Measurements from ENCODE around the gene SPTBN5.

SPTBN5 gene

DNA sequence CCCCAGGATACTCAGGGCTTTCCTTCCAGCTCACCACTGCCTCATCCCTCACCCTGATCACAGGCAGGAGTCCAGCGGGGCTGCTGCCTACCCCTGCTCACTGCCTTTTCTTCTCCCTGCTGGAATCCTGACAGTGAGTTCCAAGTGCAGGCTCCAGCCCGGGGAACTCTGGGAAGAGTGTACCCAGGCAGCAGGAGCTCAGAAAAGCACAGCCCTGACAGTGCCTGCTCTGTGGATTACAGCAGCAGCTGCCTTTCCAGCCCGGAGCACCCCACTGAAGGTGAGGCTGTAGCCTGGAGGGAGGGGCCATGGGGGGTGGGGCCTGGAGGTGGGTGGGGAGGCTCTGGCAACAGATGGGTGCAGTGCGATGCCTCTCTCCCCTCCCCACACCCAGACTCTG lies 72.0 kb downstream of the SPTBN5 start:
- no peak for DNase-seq

DNA sequence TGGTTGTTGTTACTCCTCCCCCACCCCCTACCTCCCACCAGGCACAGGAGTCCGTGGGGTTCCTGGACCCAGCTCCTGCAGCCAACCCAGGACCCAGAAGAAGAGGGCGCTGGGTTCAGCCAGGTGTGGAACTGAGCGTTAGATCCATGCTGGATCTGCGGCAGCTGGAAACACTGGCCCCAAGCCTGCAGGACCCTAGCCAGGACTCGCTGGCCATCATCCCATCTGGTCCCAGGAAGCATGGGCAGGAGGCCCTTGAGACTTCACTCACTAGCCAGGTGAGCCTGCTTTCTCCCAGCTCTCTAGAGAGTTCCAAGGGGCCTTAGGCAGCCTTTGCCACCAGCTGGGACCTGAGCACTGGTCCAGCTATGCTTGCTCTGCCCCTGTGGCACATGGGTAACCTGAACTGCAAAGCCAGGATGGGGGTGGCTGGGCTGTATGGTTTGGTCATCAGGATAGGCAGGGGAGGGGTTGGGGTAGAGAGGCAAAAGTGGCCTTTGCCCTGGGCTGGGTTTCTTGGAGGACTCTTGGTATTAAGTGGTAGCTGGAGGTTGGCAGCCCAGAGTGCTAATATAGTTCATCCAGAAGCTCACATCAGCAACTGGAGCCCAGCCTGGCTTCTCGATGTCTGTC lies 72.9 kb downstream of the SPTBN5 start:
- no peak for DNase-seq

DNA sequence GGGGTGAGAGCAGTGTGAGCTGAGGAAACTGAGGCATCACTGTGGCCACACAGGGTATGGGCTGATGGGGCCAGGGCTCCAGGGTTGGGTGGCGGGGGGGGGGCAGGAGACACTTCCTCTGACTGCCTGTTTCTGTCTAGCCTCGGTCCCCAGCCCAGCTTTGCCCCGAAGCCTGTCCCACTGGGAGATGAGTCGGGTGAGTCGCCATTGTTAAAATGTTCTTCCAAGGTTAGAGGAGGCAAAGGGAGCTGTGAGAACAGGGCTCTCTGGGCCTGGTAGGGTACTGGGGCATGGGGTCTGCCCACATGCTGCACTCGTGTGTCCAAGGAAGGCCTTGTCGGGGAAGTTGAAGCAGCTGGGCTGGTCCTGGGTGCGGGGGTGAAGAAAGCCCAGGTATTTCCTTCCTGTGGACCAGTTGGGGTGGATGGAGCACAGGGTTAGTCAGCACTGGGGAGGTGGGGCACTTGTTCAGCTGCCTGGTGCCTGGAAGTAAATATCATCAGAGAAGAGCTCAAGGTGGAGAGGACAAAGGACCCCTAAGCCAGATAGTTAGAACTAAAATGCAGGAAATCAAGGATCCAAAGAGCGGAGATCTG lies 74.3 kb downstream of the SPTBN5 start:
- DNase-seq = no peak

DNA sequence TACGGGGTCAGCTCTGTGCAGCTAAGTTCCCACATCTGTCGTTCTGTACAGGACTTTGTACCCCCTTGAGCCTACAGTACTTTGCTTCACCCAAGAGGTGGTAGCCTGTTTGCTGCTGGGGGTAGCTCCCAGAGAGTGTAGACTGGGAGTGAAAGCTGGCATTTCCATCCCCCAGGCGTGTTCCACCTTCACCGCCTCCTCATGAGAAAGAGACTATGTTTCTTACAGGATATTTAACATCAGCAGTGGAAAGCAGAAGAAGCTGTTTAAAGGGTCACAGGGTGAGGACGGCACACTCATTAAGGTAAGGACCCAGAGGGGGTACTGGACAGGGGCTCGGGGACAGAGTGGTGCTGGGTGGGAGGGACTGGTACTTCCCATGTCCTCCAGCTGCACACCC lies 76.1 kb downstream of the SPTBN5 start:
- no peak for DNase-seq

DNA sequence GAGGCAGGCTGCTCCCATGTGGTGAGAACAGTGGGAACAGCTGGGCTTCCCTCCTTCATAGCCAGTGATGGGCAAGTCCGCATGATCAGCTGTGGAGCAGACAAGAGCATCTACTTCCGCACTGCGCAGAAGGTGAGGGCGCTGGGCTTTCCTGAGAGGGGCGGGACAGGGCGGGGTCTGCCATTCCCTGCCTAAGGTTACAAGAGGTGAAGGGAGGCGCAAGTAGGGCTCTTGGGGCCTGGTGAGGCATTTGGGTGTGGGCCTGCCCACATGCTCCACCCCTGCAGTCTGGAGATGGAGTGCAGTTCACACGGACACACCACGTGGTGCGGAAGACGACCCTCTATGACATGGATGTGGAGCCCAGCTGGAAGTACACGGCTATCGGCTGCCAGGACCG lies 76.5 kb downstream of the SPTBN5 start:
- DNase-seq = no peak

DNA sequence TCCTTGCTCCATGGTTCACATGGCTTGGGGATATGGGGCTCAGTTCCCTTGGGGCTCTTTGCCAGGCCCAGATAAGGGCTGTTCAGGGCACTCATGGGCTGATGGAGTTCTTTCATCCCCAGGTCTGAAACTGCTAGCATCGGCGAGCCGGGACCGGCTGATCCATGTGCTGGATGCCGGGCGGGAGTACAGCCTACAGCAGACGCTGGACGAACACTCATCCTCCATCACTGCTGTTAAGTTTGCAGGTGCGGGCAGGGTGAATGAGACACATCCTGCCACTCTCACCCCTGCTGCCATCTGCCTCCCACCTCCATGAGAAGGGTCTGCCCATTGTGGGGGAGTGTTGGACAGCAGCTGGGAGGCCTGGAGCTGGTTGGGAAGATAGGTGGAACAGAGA lies 77.1 kb downstream of the SPTBN5 start:
- DNase-seq = no peak

DNA sequence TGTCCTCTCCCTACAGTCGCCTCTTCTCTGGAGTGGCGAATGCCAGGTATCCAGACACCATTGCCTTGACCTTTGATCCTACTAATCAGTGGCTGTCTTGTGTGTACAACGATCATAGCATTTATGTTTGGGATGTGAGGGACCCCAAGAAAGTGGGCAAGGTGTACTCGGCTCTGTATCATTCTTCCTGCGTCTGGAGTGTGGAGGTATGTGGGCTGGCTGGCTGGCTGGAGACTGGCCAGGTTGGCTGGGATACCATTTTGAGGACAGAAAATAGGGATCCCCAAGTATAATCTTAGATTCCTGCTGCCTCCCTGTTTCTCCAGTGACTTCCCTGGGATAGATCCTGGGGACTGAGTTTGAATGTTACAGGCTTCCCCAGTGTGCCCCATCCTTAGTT lies 79.3 kb downstream of the SPTBN5 start:
- no peak for DNase-seq

DNA sequence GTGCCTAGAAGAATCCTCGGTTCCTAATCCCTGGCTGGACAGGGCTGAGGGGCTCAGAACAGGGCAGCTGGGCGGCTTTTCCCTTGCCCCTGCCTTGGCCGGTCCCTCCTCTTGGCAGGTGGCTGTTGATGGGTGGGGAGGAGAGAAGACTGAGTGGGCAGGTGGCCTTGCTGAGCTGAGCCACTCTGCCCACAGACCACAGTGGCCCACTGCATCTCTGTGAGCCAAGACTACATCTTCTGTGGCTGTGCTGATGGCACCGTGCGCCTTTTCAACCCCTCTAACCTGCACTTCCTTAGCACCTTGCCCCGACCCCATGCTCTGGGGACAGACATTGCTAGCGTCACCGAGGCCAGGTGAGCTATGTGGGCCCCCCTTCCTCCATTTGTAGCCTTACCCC lies 80.4 kb downstream of the SPTBN5 start:
- DNase-seq = no peak

DNA sequence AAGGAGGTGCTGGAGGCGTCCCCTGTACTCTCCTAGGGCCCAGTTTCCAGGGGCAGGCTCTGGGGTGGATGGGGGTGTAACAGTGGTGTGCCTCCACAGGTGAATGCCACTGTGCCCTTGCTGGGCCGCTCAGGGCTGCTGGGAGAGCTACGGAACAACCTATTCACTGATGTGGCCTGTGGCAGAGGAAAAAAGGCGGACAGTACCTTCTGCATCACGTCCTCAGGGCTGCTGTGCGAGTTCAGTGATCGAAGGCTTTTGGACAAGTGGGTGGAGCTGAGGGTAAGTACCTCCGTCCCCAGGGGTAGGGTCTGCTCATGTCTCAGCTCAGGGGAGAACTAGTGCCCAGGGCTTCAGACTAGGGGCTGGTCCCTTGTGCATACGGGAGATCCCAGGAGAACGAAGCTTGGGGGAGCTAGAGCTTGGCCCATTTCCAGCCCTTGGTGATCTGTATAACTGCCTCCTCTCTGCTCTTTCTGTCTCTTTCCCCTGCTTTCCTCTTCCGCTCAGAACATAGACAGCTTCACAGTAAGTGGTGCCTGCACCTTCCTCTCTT lies 81.0 kb downstream of the SPTBN5 start:
- DNase-seq = no peak

DNA sequence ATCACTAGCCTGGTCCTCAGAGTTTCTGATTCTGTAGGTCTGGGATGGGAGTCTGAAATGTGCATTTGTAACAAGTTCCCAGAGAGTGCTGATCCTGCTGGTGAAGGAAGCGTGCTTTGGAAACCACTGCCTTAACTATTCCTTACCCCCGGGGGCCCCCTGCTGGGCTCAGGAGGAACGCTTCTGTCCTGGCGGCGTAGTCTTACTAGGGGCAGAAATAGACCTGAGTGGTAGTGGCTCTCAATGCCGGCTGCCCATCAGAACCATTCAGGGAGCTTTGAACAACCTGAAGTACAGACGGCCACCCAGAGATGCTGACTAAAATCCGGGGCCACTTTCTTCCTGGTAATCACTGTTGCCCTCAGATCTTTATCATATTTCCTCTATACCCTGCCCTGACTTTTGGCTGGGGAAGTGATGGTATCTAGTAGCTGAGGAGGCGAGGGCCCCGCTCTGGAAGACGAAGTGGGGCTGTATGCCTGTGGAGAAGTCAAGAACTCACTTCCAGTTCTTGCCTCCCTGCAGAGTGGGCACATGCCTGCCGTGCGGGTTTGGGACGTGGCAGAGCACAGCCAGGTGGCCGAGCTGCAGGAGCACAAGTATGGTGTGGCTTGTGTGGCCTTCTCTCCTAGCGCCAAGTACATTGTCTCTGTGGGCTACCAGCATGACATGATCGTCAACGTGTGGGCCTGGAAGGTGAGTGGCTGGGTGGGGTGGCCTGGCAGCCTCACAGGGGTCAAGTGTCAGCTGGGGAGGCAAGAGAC lies 82.2 kb downstream of the SPTBN5 start:
- peak; percentile 79 for DNase-seq

DNA sequence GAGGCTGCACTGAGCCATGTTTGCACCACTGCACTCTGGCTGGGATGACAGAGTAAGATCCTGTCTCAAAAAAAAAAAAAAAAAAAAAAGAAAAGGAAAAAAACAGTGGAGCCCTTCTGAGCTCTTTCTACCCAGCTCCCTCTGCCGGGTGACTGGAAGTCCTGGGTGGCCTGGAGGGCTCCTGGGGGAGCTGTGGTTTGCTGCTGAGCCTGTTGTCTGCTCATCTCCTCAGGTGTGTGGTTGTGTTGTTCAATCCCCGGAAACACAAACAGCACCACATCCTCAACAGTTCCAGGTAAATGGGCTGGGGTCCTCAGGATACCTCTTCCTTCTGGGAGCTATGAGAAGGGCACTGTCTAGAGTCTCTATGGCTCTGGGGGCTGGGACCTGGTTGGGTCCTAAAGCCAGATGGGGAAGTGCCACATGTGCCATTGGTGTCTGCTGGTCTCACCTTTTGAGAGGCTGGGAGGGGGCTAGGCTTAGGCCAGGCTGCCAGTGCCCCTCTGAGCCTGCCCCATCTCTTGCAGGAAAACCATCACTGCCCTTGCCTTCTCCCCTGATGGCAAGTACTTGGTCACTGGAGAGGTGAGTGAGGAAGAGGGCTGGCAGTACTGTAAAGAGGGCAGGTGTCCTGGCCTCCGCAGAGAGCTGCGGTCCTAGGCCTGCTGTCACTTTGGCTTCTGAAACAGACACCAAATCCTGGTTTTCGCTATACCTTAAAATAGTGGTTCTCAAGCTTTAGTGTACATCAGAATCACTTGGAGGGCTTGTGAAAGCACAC lies 83.0 kb downstream of the SPTBN5 start:
- no peak for DNase-seq

DNA sequence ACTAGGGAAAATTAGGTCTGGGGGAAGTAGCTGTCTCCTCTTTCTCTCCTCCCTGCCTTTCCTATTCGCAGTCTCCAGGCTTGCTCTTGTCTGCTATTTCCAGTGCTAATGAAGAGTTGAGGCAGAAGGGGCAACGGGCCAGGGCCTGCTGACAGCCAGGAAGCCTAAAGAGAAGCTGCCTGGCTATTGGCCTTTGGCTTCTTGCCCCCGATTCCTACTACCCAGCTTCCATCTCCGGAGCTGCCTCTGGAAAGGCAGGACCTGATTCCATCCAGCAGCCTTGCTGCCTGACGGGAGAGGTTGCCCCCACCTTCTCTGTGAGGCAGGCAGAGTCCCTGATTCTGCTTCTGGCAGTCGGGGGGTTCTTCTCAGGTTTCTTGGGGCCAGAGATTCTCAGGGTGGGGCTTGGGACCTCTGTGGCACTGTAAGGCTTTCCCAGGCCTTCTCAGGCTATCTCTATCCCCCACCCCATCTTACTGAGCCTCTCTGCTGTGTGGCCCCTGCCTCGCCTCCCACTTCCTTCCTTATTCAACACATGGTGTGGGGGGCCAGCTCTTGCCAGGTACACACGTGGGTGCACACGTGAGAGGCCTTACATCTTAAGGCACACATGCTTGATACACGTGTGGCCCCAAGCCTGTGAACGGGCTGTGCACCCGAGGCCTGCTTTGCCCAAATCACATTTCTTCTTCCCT lies 84.2 kb downstream of the SPTBN5 start:
- no peak for DNase-seq

DNA sequence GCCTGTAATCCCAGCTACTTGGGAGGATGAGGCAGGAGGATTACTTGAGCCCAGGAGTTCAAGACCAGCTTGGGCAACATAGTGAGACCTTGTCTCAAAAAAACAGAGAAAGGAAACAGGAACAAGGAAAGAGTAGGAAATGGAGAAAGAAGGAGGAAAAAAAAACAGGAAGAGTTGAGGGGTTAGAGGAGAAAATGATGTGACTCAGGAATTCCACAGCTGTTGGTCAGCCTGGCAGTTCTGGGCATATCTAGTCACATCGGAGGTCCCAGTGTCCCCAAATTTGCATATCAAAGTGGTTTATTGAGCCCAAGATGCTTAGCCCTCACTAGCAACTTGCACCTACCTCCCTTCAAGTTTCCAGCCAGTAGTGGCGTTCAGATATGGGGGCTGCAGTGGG lies 84.7 kb downstream of the SPTBN5 start:
- no peak for DNase-seq

DNA sequence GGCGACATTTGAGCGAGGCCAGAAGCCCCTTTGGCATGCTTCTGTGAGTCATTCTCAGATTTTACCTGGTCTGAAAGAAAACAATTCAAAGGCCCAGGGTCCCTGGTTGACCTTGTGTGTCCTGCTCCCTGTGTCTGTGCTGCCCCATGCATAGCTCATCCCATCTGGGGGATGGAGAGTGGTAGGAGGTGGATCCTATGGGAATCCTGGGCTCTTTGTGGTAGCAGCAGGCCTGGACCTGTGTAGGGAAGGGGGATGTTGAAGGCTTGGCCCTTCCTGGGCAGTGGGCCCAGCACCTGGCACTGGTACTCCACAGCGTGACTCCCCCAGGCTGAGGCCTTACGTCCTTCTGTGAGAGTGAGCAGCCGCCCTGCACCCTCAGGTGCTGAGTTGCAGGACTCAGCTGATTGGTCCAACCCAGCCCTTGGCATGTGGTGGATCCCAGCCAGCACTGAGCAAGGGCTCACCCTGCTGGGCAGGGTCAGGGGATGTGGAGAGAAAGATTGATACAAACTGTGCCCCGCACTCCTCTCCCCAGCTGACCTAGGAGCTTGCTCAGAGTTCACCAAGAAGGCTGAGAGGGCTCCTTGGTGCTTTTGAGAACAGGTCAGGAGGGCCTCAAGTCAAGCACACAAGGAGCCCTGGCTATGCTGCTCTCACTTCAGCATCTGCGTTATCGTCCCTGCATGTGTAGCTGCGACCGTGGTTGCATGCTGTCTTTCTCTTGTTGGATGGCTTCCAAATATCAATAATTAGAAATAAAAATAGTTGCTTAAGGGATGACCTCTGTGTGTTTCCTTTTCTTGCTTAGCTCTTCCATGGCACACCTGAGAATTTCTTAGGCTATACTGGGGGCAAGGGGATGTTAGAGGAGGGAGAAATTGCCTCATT lies 87.3 kb downstream of the SPTBN5 start:
- DNase-seq = no peak

DNA sequence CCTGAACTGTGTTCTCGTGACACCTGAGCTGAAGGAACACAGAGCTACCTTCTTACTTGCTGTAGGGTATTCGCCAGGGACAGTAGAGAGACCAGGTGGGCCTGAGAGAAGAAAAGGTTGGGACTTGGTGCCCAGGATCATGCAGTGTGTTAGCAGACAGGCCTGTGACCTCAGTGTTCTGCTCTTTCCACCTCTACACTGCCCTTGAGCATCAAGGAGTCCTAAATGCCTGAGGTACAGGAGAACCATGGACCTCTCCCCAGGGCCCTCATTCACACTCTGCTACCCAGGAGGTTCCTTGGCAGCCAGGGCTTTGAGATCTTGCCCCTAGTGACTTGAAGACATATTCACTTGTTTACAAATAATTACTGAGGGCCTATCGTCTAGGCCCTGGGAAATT lies 88.1 kb downstream of the SPTBN5 start:
- DNase-seq = no peak

DNA sequence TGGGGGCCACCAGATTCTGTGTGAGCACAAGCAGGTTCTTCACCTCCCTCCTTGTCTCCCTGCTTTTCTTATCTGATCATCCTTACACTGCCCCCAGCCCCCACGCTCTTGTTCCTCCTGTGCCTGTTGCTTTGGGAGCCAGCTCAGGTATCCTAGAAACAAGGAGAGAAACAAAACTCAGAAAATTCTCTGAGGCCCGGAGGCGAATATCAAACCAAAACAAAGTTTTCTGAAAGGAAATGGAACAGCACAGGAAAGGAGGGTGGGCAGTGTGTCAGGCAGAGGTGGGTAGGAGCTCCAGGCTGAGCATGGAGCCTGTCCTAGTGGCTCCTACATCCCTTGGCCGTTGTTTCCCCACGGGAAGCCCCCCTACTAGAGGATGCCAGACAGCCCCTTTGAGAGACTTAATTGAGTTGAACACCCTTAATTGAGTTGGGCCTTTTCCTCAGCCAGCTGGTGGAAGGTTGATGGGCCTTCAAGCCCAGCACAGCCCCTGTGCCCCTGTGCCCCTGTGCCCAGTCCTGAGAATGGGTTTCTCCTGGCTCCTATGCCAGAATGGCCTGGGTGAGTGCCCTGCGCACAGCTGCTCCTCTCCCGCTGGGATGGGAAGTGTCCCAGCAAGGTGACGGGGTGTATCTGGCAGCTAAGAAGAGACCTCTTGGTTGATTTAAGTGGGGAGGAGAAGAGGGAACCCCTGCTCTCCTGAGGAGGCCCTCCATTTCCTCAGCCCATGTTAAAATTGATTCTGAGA lies 88.8 kb downstream of the SPTBN5 start:
- DNase-seq = no peak

DNA sequence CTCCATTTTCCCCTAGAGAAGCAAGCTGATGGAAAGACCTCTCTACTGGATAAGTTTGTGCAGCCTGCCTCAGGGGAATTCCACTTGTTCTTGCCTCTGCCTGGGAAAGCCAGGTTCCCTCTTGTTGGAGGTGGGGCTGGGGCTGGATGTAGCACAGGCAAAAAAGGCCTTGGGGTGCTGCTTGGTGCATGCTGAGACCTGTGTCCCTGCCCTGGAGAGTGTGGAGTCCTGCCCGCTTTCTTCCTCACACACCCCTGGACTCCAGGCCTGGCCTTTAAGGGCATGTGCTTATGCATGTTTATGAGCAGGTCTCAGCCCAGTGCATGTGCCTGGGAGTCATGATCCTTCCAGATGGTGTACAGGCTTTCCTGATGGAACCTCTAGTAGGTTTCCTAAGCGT lies 89.5 kb downstream of the SPTBN5 start:
- DNase-seq = no peak

DNA sequence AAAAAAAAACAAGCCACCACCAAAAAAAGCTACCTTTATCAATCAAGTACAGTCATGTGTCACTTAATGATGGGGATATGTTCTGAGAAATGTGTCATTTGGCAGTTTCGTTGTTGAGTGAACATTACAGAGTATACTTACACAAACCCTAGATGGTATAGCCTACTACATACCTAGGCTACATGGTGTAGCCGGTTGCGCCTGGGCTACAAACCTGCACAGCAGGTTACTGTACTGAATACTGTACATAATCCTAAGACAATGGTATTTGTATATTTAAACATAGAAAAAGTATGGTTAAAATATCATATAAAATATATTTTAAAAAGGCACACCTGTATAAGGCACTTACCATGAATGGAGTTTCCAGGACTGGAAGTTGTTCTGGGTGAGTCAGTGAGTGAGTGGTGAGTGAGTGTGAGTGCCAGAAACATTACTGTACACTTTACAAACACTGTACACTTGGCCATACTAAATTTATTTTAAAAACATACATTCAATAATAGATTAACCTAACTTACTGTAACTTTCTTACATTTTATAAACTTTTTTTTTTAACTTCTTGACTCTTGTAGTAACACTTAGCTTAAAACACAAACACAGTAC lies 91.9 kb downstream of the SPTBN5 start:
- no peak for DNase-seq

DNA sequence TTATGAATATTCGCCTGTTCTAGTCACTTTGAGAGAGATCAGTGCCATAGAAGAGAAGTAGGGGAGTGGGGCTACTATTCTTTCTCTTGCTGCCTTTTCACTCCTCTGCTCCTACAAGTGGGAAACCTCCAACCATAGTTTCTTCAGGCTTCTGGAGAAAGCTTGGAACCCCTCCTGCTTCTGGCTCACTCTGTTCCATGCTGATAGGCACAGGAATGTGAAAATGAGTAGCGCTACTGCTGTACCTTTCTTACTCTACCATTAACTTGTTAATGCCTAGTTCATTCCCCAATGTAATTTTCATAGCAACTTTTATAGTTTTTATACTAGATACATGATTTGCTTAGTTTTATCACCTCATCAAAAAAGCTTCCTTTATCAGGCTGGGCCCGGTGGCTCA lies 92.7 kb downstream of the SPTBN5 start:
- no peak for DNase-seq

DNA sequence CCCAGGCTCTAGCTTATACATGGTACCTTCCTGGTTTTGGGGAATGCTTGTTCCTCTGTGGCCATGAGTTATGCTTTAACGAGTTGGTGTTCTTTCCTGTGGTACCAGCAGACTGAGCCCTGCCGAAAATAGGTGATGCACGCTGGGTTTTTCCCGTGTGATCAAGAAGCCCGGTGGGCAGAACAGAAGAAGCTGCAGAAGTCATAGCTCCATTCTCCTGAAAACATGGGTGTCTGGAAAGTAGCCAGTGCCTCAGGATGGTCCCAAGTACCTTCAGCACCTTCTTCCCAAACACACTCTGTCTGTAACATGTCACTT lies 94.4 kb downstream of the SPTBN5 start:
- DNase-seq = no peak

Measured in activated CD4-positive, alpha-beta T cell treated with anti-CD3 and anti-CD28 coated beads, Interleukin-10, Interleukin-2, amounts not matched to agents 100 ng/mL and 50 ng/mL, durations not matched to agents 16 hours and 8 hours (primary cell).